Panc1 (cell line): ENCODE measurements around the gene CHST8.

Experiments used
- SIN3A ChIP-seq: IDR thresholded peaks from 2 replicates; pipeline ENCODE4 v1.6.1; 2012; ENCODE audit warnings: low read depth, mild to moderate bottlenecking, low read length, moderate library complexity, borderline replicate concordance; ENCODE audit not compliant: insufficient read depth
- TCF7L2 ChIP-seq: IDR thresholded peaks from 2 replicates; pipeline ENCODE4 v1.6.1; 2011; ENCODE audit warnings: mild to moderate bottlenecking, low read depth, low read length, inconsistent platforms
- TF ChIP-seq, protein P1 (sequence below): fragments of 450-650 bp; IDR thresholded peaks from 2 replicates; pipeline ENCODE4 v1.5.1; 2017; ENCODE audit warnings: mild to moderate bottlenecking

- TF ChIP-seq, protein P1, sequence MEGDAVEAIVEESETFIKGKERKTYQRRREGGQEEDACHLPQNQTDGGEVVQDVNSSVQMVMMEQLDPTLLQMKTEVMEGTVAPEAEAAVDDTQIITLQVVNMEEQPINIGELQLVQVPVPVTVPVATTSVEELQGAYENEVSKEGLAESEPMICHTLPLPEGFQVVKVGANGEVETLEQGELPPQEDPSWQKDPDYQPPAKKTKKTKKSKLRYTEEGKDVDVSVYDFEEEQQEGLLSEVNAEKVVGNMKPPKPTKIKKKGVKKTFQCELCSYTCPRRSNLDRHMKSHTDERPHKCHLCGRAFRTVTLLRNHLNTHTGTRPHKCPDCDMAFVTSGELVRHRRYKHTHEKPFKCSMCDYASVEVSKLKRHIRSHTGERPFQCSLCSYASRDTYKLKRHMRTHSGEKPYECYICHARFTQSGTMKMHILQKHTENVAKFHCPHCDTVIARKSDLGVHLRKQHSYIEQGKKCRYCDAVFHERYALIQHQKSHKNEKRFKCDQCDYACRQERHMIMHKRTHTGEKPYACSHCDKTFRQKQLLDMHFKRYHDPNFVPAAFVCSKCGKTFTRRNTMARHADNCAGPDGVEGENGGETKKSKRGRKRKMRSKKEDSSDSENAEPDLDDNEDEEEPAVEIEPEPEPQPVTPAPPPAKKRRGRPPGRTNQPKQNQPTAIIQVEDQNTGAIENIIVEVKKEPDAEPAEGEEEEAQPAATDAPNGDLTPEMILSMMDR: no peak
- TF ChIP-seq TCF7L2 (no peak), SIN3A (no peak)
These were observed 57.2 kb downstream of the CHST8 start for GRCh38 chr19:33678796-33679585.
